ENCODE data around the gene CEP128. TPM values are rescaled to one million over a fixed set of nuclear protein-coding genes. Genes with fewer than 3 reads are reported as not detected.

Gene CEP128
- total RNA-seq, 1 experiment from 2014 or later: 16.4 TPM

DNA sequence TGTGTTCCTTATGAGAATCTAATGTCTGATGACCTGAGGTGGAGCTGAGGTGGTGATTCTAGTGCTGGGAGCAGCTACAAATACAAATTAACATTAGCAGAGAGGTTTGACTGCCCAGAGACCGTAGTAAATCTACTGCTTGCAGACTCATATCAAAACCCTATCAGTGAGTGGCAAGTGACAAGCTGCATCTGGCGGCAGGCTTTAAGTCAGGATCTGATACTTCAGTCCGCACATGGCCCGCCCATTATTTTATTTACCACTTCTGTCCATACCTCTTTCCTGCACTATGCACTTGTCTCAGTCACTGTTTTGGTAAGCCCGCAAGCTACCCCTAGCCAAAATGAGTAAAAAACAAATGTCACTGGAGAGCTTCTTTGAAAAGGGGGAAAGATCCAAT lies 11.4 kb downstream of the CEP128 start:
- no peak overlapping the region for H2AFZ ChIP-seq (ENCODE audit: low read depth, low read length, poor library complexity, severe bottlenecking)
- ChIA-PET POLR2A (no interaction called here), RAD21 (ENCODE audit: low non-redundant PET in 1 of 2, low total read pairs in 2 of 2, uncharacterized antibody in 2 of 2, unreplicated experiment in 2 of 2) (no interaction called here), CTCF (no interaction called here)
- BruUV-seq (replicated peaks): no TSS peak
- H3K27ac ChIP-seq (ENCODE audit: low read depth, low read length): no peak overlapping the region
- ATAC-seq: no peak
- H3K9ac ChIP-seq (ENCODE audit: low read length): no peak overlapping the region
- no peak overlapping the region for H3K4me3 ChIP-seq (replicated peaks in 1 of 2; ENCODE audit: low read depth in 1 of 2, low read length in 2 of 2)
- H3K27me3 ChIP-seq (ENCODE audit: insufficient read depth, low read length): no peaks in the 10 kb centered on the region
- no peaks in the 10 kb centered on the region for H3K36me3 ChIP-seq (ENCODE audit: control insufficient read depth in 1 of 2, insufficient read depth in 2 of 2, low read length in 2 of 2)
- H3K9me3 ChIP-seq (ENCODE audit: control insufficient read depth in 1 of 2, insufficient read depth in 1 of 2, low read depth in 1 of 2, low read length in 2 of 2): no peaks in the 10 kb centered on the region
- intact Hi-C loops (cut with micrococcal nuclease): no loop called here
- H4K20me1 ChIP-seq (ENCODE audit: insufficient read depth): no peaks in the 10 kb centered on the region
- peaks cover 4 to 9% of the 10 kb centered on the region in 2 experiments; a peak in 3 of 4 replicates for H3K4me1 ChIP-seq (ENCODE audit: control insufficient read depth in 1 of 2, insufficient read depth in 2 of 2, low read length in 2 of 2)
- no peak for DNase-seq (ENCODE audit: low read depth, low spot score)
- no peaks in the 10 kb centered on the region for H3K9me2 ChIP-seq (ENCODE audit: insufficient read depth)
- H3K79me2 ChIP-seq (ENCODE audit: insufficient read depth, low read length): peaks cover 10% of the 10 kb centered on the region; the same call in 1 of the 2 replicates
- TF ChIP-seq ZNF274 (IDR thresholded peaks at IDR 0.05; ENCODE audit: low read depth, low read length) (no peak), JUND (IDR thresholded peaks at IDR 0.05) (no peak), POLR2A (IDR thresholded peaks at IDR 0.05; ENCODE audit: borderline replicate concordance, extremely low read depth, insufficient read depth, insufficient read length) (no peak), SRF (IDR thresholded peaks at IDR 0.05; ENCODE audit: low read depth) (no peak), EZH2phosphoT487 (IDR thresholded peaks at IDR 0.05; ENCODE audit: borderline replicate concordance) (no peak), CEBPB (IDR thresholded peaks at IDR 0.05; ENCODE audit: low read depth) (no peak), EGR1 (IDR thresholded peaks at IDR 0.05; ENCODE audit: low read depth) (no peak), EZH2 (IDR thresholded peaks at IDR 0.05) (no peak), TCF7L2 (IDR thresholded peaks at IDR 0.05; ENCODE audit: borderline replicate concordance, extremely low read depth, insufficient read depth, insufficient read length) (no peak)
- TF ChIP-seq, protein P1, sequence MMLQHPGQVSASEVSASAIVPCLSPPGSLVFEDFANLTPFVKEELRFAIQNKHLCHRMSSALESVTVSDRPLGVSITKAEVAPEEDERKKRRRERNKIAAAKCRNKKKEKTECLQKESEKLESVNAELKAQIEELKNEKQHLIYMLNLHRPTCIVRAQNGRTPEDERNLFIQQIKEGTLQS (IDR thresholded peaks at IDR 0.05): no peak
- TF ChIP-seq, protein P2, sequence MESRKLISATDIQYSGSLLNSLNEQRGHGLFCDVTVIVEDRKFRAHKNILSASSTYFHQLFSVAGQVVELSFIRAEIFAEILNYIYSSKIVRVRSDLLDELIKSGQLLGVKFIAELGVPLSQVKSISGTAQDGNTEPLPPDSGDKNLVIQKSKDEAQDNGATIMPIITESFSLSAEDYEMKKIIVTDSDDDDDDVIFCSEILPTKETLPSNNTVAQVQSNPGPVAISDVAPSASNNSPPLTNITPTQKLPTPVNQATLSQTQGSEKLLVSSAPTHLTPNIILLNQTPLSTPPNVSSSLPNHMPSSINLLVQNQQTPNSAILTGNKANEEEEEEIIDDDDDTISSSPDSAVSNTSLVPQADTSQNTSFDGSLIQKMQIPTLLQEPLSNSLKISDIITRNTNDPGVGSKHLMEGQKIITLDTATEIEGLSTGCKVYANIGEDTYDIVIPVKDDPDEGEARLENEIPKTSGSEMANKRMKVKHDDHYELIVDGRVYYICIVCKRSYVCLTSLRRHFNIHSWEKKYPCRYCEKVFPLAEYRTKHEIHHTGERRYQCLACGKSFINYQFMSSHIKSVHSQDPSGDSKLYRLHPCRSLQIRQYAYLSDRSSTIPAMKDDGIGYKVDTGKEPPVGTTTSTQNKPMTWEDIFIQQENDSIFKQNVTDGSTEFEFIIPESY (IDR thresholded peaks at IDR 0.05; ENCODE audit: extremely low read depth, insufficient replicate concordance, low read length): no peak
- H3K4me2 ChIP-seq (ENCODE audit: low read length): no peak overlapping the region

All from HCT116 (cell line).